CD4-positive, alpha-beta T cell (primary cell): ENCODE data around the gene AGMO. TPM values are rescaled to one million over a fixed set of nuclear protein-coding genes. Genes with fewer than 3 reads are reported as not detected.

ENCODE experiments used
- ATAC-seq: fragments of 200-7000 bp; cut with Tn5 transposase; one replicate; pipeline ENCODE4 v1.10.0; 2022; ENCODE audit warnings: mild to moderate bottlenecking; ENCODE audit not compliant: poor library complexity
- CTCF ChIA-PET: fragments of 350-600 bp; sonication (Branson Sonifier 250); formaldehyde crosslinking; loops from one replicate; lab custom pipeline; 2021; ENCODE audit warnings: antibody characterized with exemption, inconsistent platforms; lab: Charles Lee
- POLR2A ChIA-PET: fragments of 350-600 bp; sonication (Branson Sonifier 250); formaldehyde crosslinking; loops from one replicate; lab custom pipeline; 2021; ENCODE audit warnings: antibody characterized with exemption, inconsistent platforms; lab: Charles Lee
- DNase-seq, 14 experiments: peaks; one replicate each; pipeline ENCODE4 v3.0.0-alpha.2; 2013 to 2020; ENCODE audit warnings: mixed read lengths in 2 of 14
- H3K27ac ChIP-seq, 2 donors: one replicate each; pipeline versions ENCODE4 v1.5.1 to v1.7.0; 2013; ENCODE audit warnings: low read length in 2 of 2, low read depth in 1 of 2, mild to moderate bottlenecking in 1 of 2
- H3K27me3 ChIP-seq, 2 experiments: 1 replicate in 1 of 2; 2 replicates in 1 of 2; pipeline versions ENCODE4 v1.6.1 to v1.7.0; 2013; ENCODE audit warnings: low read length in 2 of 2, control low read depth in 1 of 2, mild to moderate bottlenecking in 1 of 2, moderate library complexity in 1 of 2; ENCODE audit not compliant: insufficient read depth in 2 of 2, control insufficient read depth in 1 of 2
- H3K36me3 ChIP-seq: one replicate; pipeline ENCODE4 v1.6.1; 2013; ENCODE audit warnings: low read length, control low read depth; ENCODE audit not compliant: insufficient read depth
- H3K4me1 ChIP-seq: one replicate; pipeline ENCODE4 v1.6.1; 2013; ENCODE audit warnings: low read length, control low read depth; ENCODE audit not compliant: insufficient read depth
- H3K4me3 ChIP-seq: one replicate; pipeline ENCODE4 v1.5.1; 2013; ENCODE audit warnings: mild to moderate bottlenecking, low read length, moderate library complexity
- H3K9me3 ChIP-seq, 2 experiments: 1 replicate in 1 of 2; 2 replicates in 1 of 2; pipeline versions ENCODE4 v1.6.1 to v1.7.0; 2013; ENCODE audit warnings: low read length in 2 of 2, mild to moderate bottlenecking in 2 of 2, control low read depth in 1 of 2, moderate library complexity in 1 of 2; ENCODE audit not compliant: control insufficient read depth in 1 of 2, insufficient read depth in 1 of 2
- H3K27ac Mint-ChIP-seq: one replicate; pipeline ENCODE4 v1.8.0; 2020; ENCODE audit warnings: mixed read lengths
- H3K27me3 Mint-ChIP-seq: one replicate; pipeline ENCODE4 v1.8.0; 2021; ENCODE audit warnings: mixed read lengths
- H3K36me3 Mint-ChIP-seq: one replicate; pipeline ENCODE4 v1.8.0; 2021; ENCODE audit warnings: low read depth, mixed read lengths
- H3K4me1 Mint-ChIP-seq: one replicate; pipeline ENCODE4 v1.8.0; 2021; ENCODE audit warnings: low read depth, mixed read lengths
- H3K4me3 Mint-ChIP-seq: one replicate; pipeline ENCODE4 v1.8.0; 2020; ENCODE audit warnings: mild to moderate bottlenecking, mixed read lengths
- H3K9me3 Mint-ChIP-seq: one replicate; pipeline ENCODE4 v1.8.0; 2020; ENCODE audit warnings: mixed read lengths
- CTCF ChIP-seq: fragments of 200-600 bp; IDR thresholded peaks from one replicate; pipeline ENCODE4 v1.8.0; 2022; ENCODE audit warnings: antibody characterized with exemption, mild to moderate bottlenecking
- intact Hi-C, 2 experiments: fragments of 100-400 bp; cut with DNase I in 1 of 2; cut with micrococcal nuclease in 1 of 2; formaldehyde crosslinking; loops; one replicate each; pipeline versions ENCODE4 v1.15.1 to v1.9.0; 2023 to 2025; cut with DNase I, micrococcal nuclease
- total RNA-seq, 174 experiments: library from RNA in 2 of 174; stranded (reverse) in 2 of 174; gene quantifications; one replicate each; pipeline ENCODE4 v1.2.3 and lab custom pipeline; 2021 to 2026

Gene AGMO
- total RNA-seq, 2 experiments from 2014 or later, result not detected

DNA sequence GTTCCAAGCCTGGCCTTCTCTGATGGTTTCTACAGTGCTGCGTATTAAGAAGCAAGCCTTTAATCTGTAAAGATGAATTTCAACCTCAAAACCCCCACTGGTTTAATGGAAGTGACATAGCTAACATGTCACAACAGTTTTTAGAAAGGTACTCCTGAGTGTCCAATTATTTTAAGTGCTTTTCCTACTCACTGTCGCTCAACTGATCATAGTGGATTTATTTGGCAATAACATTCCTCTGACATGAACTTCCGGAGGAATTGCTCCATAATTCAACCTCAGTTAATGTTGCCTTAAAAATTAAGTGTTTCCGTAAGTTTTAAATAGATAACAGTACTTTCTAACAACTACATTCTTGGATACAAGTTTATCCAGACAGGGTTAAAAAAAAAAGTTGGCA, 57.5 kb downstream of the AGMO start:
- POLR2A ChIA-PET, result no interaction called here
- ATAC-seq (no peak), DNase-seq (no peak)
- TF ChIP-seq CTCF, result no peak
- H3K36me3 Mint-ChIP-seq, result no peaks in the 10 kb centered on the region
- Histone ChIP-seq H3K36me3 (no peaks in the 10 kb centered on the region), H3K4me3 (no peak overlapping the region), H3K27me3 (no peaks in the 10 kb centered on the region), H3K9me3 (no peaks in the 10 kb centered on the region), H3K27ac (no peak overlapping the region), H3K4me1 (no peaks in the 10 kb centered on the region)
- CTCF ChIA-PET, result no interaction called here
- H3K4me1 Mint-ChIP-seq, result no peaks in the 10 kb centered on the region
- H3K4me3 Mint-ChIP-seq, result no peak overlapping the region
- intact Hi-C loops, result no loop called here
- H3K27me3 Mint-ChIP-seq, result no peaks in the 10 kb centered on the region
- peaks cover 6% of the 10 kb centered on the region for H3K9me3 Mint-ChIP-seq
- H3K27ac Mint-ChIP-seq, result no peak overlapping the region

- H3K4me1 Mint-ChIP-seq, result no peaks in the 10 kb centered on the region
- Histone ChIP-seq H3K4me3 (no peak overlapping the region), H3K9me3 (no peaks in the 10 kb centered on the region), H3K36me3 (no peaks in the 10 kb centered on the region), H3K27me3 (no peaks in the 10 kb centered on the region), H3K27ac (no peak overlapping the region), H3K4me1 (no peaks in the 10 kb centered on the region)
- H3K9me3 Mint-ChIP-seq, result peaks cover 6% of the 10 kb centered on the region
- no peak for TF ChIP-seq CTCF
- H3K27ac Mint-ChIP-seq, result no peak overlapping the region
- no peak for DNase-seq
- ChIA-PET POLR2A (no interaction called here), CTCF (no interaction called here)
- no peaks in the 10 kb centered on the region for H3K27me3 Mint-ChIP-seq
- no peak overlapping the region for H3K4me3 Mint-ChIP-seq
- no peaks in the 10 kb centered on the region for H3K36me3 Mint-ChIP-seq
- intact Hi-C loops, result no loop called here
- ATAC-seq, result no peak
Observed at GRCh38 chr7:15503603-15504290, 58.1 kb downstream of the AGMO start.

DNA sequence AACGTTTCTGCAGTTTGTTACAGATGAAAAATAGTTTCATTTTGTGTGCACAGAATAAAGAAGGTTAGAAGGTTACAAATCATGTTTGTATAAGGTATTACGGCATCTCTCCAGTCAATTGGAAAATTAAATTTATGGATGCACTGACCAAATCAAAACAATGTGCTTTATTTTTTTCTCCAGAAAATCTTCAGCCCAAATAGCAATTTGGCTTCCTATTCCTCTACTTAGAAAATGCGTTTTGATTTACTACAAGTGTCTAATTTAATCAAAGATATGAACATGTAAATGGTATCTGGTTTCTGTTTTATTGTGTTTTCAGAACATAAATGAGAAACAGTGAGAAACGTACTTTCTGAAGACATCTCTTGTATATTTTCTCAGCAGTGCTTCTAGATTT, 63.4 kb downstream of the AGMO start:
- Histone ChIP-seq H3K9me3 (peaks cover 0 to 1% of the 10 kb centered on the region in 2 experiments), H3K36me3 (no peaks in the 10 kb centered on the region), H3K27me3 (no peaks in the 10 kb centered on the region), H3K4me1 (no peaks in the 10 kb centered on the region), H3K4me3 (no peak overlapping the region), H3K27ac (no peak overlapping the region)
- no peaks in the 10 kb centered on the region for H3K27me3 Mint-ChIP-seq
- ATAC-seq (no peak), DNase-seq (no peak)
- H3K4me1 Mint-ChIP-seq, result no peaks in the 10 kb centered on the region
- no peak for TF ChIP-seq CTCF
- no peak overlapping the region for H3K4me3 Mint-ChIP-seq
- H3K36me3 Mint-ChIP-seq, result no peaks in the 10 kb centered on the region
- ChIA-PET CTCF (no interaction called here), POLR2A (no interaction called here)
- H3K9me3 Mint-ChIP-seq, result peaks cover 3% of the 10 kb centered on the region
- H3K27ac Mint-ChIP-seq, result no peak overlapping the region
- intact Hi-C loops, result no loop called here
